A549 treated with dexamethasone at 1 μM for 4 hours (cell line): ENCODE data around the gene C16orf92. TPM values are rescaled to one million over a fixed set of nuclear protein-coding genes. Genes with fewer than 3 reads are reported as not detected.

ENCODE experiments used
- total RNA-seq: library from RNA; stranded (reverse); fragments of 200-300 nt; extraction: Qiagen RNA extraction; gene quantifications from 5 replicates; pipeline ENCODE4 v1.2.3, GENCODE V29; 2022

C16orf92 gene, protein sequence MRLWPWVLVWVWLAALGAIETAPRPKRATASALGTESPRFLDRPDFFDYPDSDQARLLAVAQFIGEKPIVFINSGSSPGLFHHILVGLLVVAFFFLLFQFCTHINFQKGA
- total RNA-seq = not detected in 5 replicates

DNA sequence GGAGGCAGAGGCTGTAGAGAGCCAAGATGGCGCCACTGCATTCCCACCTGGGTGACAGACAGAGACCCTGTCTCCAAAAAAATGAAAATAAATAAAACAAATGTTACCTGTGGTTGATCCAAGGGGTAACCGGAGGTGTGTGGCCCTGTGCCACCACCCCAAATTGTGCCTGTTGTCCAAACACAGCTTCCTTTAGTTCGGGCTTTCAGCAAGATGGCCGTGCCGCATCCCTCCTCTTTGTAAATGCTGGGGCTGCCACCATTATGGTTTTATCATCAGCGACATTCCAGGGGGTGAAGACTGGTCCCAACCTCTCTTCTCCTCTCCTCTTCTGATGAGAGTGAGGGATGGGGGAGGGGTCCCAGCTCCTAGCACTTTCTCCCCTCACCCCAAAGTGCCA lies at the start of gene C16orf92:
C16orf92 (plus strand) TSS at position 312 of the 400 bp plus-strand sequence. CDS start 143 bp downstream, outside the sequence.

DNA sequence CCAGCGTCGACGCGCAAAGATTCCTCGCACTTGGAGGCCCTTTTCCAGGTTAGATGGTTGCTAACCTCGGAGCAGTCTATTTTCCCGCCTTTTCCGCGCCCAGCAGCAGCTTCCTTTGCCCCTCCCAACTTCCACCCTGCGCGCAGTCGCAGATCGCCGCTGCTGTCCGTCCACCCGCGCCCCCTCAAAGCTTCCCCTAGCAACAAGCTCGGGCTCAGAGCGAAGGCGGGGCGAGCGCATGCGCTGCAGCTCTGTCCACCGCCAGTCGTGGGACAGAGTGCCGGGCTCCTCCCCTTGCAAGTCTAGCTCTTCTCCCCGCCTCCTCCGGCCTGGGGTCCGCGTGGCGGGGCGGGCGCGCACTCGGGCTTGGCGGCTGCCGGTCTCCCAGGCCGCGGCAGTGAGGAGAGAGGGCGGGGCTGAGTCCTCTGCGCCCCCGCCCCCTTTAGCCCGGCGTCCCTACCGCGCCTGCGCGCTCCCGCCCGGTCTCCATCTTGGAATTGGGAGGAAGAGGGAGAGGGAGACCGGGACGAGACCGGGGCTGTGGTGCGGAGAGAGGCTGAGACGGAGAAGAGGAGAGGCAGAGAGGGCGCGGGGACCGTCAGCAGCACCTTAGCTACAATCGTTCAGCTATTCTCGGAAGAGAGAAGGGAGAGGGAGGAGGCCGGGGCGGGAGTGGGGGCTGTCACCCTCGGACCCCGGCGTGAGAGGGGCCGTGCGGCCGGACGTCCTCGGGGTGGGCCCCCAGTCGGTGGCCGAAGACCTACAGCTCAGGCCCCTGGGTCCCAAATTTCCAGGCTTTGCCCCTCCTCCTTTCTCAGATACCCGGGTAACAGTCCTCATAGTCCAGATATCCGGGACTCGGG lies 49.4 kb upstream of the C16orf92 start, which contains the start of gene TAOK2:
TAOK2 (plus strand) TSS at position 485 of the 863 bp plus-strand sequence. CDS start 3,905 bp downstream, outside the sequence.

DNA sequence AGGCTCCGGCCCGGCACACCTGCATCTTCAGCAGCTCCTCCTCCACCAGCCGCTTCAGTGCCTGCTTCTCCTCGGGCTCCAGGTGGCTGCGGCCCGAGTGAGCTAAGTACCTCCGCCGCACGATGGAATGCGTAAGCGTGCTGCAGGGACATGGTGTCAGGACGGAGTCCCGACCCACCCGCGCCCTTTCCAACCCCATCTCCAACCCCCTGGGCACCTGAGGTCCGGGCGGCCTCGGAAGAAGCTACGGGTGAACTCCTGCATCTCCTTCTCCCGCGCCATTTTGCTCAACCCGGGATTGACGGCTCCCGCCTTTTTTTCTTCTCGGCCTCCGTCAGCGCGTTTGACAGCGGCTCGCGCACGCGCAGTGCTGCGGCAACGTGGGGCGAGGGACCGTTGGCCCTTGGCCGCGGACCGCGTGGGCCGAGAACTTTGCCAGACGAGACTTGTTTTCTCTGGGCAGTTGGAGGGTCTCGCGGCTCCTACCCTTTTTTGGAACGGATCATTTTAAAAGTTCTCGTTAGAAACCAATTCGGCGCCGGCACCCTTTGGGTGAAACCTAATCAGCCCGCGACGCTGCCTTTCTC lies 27.6 kb upstream of the C16orf92 start, which contains the start of gene HIRIP3:
HIRIP3 (minus strand) TSS at position 294 of the 587 bp plus-strand sequence; CDS start at position 282, 12 bp downstream.

DNA sequence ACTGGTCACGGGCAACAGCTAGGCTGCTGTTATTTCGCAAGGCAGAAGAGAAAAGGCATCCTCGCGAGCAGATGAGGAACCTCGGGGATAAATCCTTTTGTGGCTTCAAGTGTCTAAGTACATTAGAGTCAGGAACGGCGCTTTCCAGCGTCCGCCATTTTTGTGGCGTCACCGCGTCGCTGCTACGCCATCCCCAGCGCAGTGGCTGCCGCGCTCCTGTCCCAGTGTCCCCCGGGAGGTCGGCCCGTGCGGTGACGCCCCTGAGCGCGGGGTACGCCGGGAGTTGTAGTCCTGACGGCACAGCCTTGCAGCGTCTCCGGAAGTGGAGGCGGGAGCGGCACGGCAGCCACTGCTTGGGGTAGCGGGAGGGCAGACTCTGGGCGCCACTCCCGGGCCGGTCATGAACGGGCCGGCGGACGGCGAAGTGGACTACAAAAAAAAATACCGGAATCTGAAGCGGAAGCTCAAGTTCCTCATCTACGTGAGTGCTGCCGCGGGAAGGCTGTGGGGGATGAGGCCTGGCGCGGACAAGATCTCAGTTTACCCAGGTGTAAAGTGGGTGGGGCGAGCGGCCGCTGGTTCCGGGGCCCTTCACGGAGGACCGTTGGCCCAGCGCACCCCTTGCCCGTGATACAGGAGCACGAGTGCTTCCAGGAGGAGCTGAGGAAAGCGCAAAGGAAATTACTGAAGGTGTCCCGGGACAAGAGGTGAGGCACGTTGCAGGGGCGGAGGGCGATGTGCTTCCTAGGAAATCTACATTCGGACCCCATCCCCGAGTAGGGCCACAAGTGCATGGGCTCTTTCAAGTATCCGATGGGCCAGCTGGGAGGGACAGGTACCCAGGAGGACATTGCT lies 26.9 kb upstream of the C16orf92 start, which contains the start of gene INO80E:
INO80E (plus strand) TSS at position 331 of the 855 bp plus-strand sequence; CDS start at position 401, 70 bp downstream.

DNA sequence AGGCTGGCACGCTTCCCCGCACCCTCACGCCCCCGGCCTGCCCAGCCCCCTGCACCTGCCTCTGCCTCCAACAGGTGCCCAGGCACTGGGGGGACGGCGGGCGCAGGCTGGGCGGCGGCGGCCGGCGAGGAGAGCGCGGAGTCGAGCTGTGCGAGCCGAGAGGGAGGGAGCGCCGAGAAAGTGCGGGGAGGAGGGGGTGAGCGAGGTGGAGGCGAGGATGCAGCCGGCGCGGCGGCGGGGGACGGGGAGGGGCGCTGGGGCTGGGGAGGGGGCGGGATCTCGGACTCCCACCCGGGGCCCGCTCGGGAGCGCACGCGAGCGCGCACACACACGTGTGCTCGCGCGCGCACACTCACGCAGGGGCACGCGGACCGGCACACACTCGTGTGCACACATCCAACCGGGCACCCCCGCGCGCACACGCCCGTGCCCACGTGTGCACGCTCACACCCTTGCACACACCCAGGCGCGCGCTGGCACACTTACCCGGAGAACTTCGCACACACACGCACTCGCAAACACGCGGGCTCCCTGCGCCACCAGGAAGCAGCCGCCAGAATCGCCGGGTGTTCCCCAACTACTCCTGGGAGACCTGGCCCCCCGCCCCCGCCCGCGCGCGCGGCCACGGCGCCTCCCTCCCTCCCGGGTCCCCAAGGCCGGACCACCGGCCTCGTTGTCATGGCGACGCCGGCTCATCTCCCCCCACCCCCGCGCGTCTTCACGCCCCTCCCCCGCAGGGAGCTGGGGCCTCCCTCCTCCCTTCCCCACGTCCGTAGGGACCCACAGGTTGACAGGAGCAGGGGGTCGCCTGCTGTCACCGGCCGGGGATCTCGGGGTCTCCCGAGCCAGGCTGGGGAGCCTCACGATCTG lies 11.9 kb upstream of the C16orf92 start, which contains the start of gene DOC2A:
DOC2A (minus strand) TSS at position 184 of the 870 bp plus-strand sequence. CDS start 805 bp downstream, outside the sequence.

DNA sequence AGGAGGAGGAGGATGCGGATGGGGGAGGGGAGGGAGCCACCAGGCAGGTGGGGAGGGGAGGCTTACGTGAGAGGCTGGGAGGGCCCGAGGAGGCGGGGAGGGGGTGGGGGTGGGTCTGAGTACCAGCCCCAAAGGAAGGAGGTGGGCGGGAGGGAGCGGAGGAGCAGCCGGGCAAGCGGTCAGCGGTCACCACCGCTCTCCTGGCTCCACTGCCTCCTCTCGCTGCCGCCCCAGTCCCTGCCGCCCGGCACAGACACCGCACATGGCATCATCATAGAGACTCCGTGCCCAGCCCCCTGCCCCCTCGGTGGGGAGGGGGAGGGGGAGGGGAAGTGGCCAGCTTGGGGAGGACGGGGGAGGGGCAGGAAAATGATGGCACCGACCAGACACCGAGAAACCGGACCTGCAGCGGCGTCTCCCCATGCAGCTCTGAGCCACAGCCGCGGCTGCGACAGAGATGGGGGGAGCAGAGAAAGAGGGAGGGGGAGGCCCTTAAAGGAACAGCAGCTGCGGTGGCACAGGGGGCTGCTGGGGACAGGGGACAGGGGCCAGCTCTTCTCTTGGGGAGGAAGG lies 7.9 kb downstream of the C16orf92 start, which contains the start of gene TLCD3B:
TLCD3B (minus strand) TSS at position 431 of the 573 bp plus-strand sequence. CDS start 744 bp downstream, outside the sequence.

DNA sequence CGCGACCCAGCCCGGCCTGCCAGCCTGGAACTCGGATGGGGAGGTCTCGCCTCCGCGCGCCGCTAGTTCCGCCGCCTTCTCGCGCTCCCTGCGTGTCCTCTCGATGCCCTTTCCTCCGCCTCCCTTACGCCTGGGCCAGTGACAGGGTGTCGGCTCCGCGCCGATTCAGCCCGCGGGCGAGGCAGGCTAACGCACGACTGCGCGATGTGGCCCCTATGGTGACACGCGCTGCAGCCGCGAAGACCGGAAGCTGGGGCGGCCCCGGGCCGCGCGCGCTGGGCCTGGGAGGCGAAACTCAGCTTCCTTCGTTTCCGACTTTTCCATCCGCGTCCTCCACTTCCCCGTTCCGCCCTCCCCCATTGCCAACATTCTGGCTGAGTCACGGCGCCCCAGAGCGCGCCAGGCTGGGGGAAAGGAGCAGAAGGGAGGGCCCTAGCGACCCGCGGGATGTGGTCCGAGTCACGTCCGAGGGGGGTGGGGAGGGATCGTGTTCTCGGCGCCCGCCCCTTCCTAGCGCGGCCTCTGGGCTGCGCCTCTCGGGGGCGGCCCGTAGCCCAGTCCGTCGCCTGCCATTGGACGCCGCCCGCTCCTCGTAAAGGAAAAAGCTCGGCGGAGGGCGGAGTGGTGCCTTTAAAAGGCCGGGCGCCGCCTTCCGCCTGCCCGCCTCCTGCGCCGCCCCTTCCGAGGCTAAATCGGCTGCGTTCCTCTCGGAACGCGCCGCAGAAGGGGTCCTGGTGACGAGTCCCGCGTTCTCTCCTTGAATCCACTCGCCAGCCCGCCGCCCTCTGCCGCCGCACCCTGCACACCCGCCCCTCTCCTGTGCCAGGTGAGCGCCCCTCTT lies 42.3 kb downstream of the C16orf92 start, which contains the start of gene ALDOA:
ALDOA (plus strand) TSS at position 659 of the 841 bp plus-strand sequence. CDS start 1,138 bp downstream, outside the sequence.

Other genes with a start within 250 kb of the C16orf92 start
- gene ZG16, start 244.9 kb upstream of the C16orf92 start, total RNA-seq = not detected in 5 replicates
- 71.9 to 84.6 TPM (median 83.7 TPM) in 5 replicates for gene KIF22, start 232.4 kb upstream of the C16orf92 start, total RNA-seq
- gene MAZ, start 216.7 kb upstream of the C16orf92 start, total RNA-seq = 141 to 189 TPM (median 187 TPM) in 5 replicates
- 0.26 to 0.40 TPM (median 0.35 TPM) in 5 replicates for gene PRRT2, start 211.0 kb upstream of the C16orf92 start, total RNA-seq
- gene PAGR1, start 207.0 kb upstream of the C16orf92 start, total RNA-seq = 33.9 to 40.8 TPM (median 39.6 TPM) in 5 replicates
- 113 to 149 TPM (median 141 TPM) in 5 replicates for gene MVP, start 202.7 kb upstream of the C16orf92 start, total RNA-seq
- gene CDIPT, start 160.0 kb upstream of the C16orf92 start, total RNA-seq = 59.0 to 84.9 TPM (median 82.5 TPM) in 5 replicates
- 16.1 to 23.9 TPM (median 22.1 TPM) in 5 replicates for gene SEZ6L2, start 123.6 kb upstream of the C16orf92 start, total RNA-seq
- gene ASPHD1, start 122.7 kb upstream of the C16orf92 start, total RNA-seq = 15.9 to 21.5 TPM (median 20.0 TPM) in 5 replicates
- 9.1 to 15.4 TPM (median 13.8 TPM) in 5 replicates for gene KCTD13, start 97.0 kb upstream of the C16orf92 start, total RNA-seq
- gene TMEM219, start 61.1 kb upstream of the C16orf92 start, total RNA-seq = 89.3 to 94.5 TPM (median 91.1 TPM) in 5 replicates
- gene TAOK2, start 49.3 kb upstream of the C16orf92 start, total RNA-seq = 20.5 to 33.5 TPM (median 31.0 TPM) in 5 replicates
- gene HIRIP3, start 27.6 kb upstream of the C16orf92 start, total RNA-seq = 14.7 to 16.6 TPM (median 15.4 TPM) in 5 replicates
- 112 to 117 TPM (median 114 TPM) in 5 replicates for gene INO80E, start 27.0 kb upstream of the C16orf92 start, total RNA-seq
- gene DOC2A, start 12.2 kb upstream of the C16orf92 start, total RNA-seq = 1.5 to 2.4 TPM (median 1.9 TPM) in 5 replicates
- 0.14 to 0.31 TPM (median 0.22 TPM) in 5 replicates for gene TLCD3B, start 8.1 kb downstream of the C16orf92 start, total RNA-seq
- gene ALDOA, start 42.6 kb downstream of the C16orf92 start, total RNA-seq = 1,418 to 1,815 TPM (median 1,742 TPM) in 5 replicates
- 114 to 146 TPM (median 142 TPM) in 5 replicates for gene PPP4C, start 52.8 kb downstream of the C16orf92 start, total RNA-seq
- gene TBX6, start 68.7 kb downstream of the C16orf92 start, total RNA-seq = 0.12 to 0.42 TPM (median 0.29 TPM) in 5 replicates
- 4.7 to 8.8 TPM (median 7.5 TPM) in 5 replicates for gene YPEL3, start 73.0 kb downstream of the C16orf92 start, total RNA-seq
- gene GDPD3, start 90.3 kb downstream of the C16orf92 start, total RNA-seq = 1.1 to 1.7 TPM (median 1.2 TPM) in 5 replicates
- 34.5 to 37.6 TPM (median 36.5 TPM) in 5 replicates for gene MAPK3, start 100.0 kb downstream of the C16orf92 start, total RNA-seq
- 2.0 to 3.3 TPM (median 3.0 TPM) in 5 replicates for gene CORO1A, start 160.4 kb downstream of the C16orf92 start, total RNA-seq
- 145 to 190 TPM (median 152 TPM) in 5 replicates for gene BOLA2B, start 170.5 kb downstream of the C16orf92 start, total RNA-seq
- gene SLX1A, start 170.7 kb downstream of the C16orf92 start, total RNA-seq = 3.4 to 20.4 TPM (median 6.7 TPM) in 5 replicates
- 3.1 to 8.8 TPM (median 5.6 TPM) in 5 replicates for gene SULT1A3, start 176.1 kb downstream of the C16orf92 start, total RNA-seq
- gene NPIPB13, start 225.3 kb downstream of the C16orf92 start, total RNA-seq = 1.7 to 3.4 TPM (median 2.9 TPM) in 5 replicates